ENCODE results near the gene SLC38A5. TPM values are rescaled to one million over a fixed set of nuclear protein-coding genes. Genes with fewer than 3 reads are reported as not detected.
A peak's percentile ranks its signal among the peaks of the same experiment; 100 is the strongest.

SLC38A5 gene
- total RNA-seq, 4 donors from 2014 or later, result 5.7 to 14.3 (median 11.3) TPM

DNA sequence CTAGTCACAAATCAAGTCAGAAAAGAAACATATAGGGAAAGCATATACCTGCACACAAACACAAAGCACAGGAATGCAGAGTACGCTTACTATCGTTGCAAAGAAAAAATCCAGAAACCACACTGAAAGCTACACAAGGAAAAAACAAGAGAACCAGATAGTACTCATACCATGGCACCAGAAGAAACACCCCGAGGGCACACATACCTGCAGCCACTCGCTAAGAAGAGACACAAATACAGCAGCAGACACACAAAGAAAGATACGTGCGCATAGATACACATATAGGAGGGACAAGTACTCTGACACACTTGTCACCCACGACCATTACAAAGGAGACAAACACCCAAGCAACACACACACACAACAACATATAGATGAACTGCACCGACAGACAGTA lies 1.4 kb upstream of the SLC38A5 start:
- in situ Hi-C loops (cut with MboI; ENCODE audit: low pct_ligation_motif_present in 1 of 4, low pct_unique_long_range_greater_than_20kb in 1 of 4, low sequenced_read_pairs in 3 of 4), result no loop called here
- no peak overlapping the region for H3K4me3 ChIP-seq
- peaks cover 0 to 30% (median 5%) of the 10 kb centered on the region in 4 donors for H3K4me1 ChIP-seq
- no peaks in the 10 kb centered on the region for H3K9me3 ChIP-seq
- no peak for DNase-seq
- H3K36me3 ChIP-seq, result no peaks in the 10 kb centered on the region
- intact Hi-C loops (cut with DNase I; ENCODE audit: low total_unique reads), result no loop called here
- 86% methylated on average over 8 of the region's 8 CpGs; no CpG with 5 or more reads in 1 of the 2 donors for WGBS, 2 donors (ENCODE audit: low coverage in 1 of 2)
- no peak overlapping the region for H3K27ac ChIP-seq
- TF ChIP-seq EP300 (IDR thresholded peaks at IDR 0.05; ENCODE audit: low read depth) (no peak), POLR2A (IDR thresholded peaks at IDR 0.05) (no peak), POLR2AphosphoS5 (IDR thresholded peaks at IDR 0.05) (no peak)
- TF ChIP-seq, protein P1, sequence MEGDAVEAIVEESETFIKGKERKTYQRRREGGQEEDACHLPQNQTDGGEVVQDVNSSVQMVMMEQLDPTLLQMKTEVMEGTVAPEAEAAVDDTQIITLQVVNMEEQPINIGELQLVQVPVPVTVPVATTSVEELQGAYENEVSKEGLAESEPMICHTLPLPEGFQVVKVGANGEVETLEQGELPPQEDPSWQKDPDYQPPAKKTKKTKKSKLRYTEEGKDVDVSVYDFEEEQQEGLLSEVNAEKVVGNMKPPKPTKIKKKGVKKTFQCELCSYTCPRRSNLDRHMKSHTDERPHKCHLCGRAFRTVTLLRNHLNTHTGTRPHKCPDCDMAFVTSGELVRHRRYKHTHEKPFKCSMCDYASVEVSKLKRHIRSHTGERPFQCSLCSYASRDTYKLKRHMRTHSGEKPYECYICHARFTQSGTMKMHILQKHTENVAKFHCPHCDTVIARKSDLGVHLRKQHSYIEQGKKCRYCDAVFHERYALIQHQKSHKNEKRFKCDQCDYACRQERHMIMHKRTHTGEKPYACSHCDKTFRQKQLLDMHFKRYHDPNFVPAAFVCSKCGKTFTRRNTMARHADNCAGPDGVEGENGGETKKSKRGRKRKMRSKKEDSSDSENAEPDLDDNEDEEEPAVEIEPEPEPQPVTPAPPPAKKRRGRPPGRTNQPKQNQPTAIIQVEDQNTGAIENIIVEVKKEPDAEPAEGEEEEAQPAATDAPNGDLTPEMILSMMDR (IDR thresholded peaks at IDR 0.05), result no peak
- no peaks in the 10 kb centered on the region for H3K27me3 ChIP-seq

DNA sequence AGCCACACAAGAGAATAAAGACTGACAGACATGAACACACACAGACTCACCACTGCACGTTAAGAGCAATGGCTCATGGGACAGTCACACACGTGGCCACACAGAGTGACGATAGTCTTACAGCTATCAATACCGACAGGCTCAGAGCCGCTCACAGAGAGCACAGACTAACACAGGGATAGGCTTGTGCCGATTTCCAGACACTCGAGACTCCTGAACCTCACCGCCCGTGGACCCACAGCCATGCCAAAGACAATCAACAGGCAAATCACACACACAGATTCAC lies 716 bp upstream of the SLC38A5 start:
- TF ChIP-seq, protein P1 (IDR thresholded peaks at IDR 0.05), result no peak
- no peak for TF ChIP-seq POLR2AphosphoS5 (IDR thresholded peaks at IDR 0.05)
- TF ChIP-seq POLR2A (IDR thresholded peaks at IDR 0.05), result no peak
- no peak for TF ChIP-seq EP300 (IDR thresholded peaks at IDR 0.05; ENCODE audit: low read depth)
- in situ Hi-C loops (cut with MboI; ENCODE audit: low pct_ligation_motif_present in 1 of 4, low pct_unique_long_range_greater_than_20kb in 1 of 4, low sequenced_read_pairs in 3 of 4), result no loop called here
- intact Hi-C loops (cut with DNase I; ENCODE audit: low total_unique reads), result no loop called here
- Histone ChIP-seq H3K4me1 (peaks cover 0 to 30% (median 5%) of the 10 kb centered on the region in 4 donors), H3K36me3 (no peaks in the 10 kb centered on the region), H3K9me3 (no peaks in the 10 kb centered on the region), H3K27ac (no peak overlapping the region), H3K4me3 (no peak overlapping the region), H3K27me3 (no peaks in the 10 kb centered on the region)
- whole genome bisulfite sequencing, 2 donors (ENCODE audit: low coverage in 1 of 2), result 81% methylated on average over 9 of the region's 9 CpGs; no CpG with 5 or more reads in 1 of the 2 donors
- no peak for DNase-seq

DNA sequence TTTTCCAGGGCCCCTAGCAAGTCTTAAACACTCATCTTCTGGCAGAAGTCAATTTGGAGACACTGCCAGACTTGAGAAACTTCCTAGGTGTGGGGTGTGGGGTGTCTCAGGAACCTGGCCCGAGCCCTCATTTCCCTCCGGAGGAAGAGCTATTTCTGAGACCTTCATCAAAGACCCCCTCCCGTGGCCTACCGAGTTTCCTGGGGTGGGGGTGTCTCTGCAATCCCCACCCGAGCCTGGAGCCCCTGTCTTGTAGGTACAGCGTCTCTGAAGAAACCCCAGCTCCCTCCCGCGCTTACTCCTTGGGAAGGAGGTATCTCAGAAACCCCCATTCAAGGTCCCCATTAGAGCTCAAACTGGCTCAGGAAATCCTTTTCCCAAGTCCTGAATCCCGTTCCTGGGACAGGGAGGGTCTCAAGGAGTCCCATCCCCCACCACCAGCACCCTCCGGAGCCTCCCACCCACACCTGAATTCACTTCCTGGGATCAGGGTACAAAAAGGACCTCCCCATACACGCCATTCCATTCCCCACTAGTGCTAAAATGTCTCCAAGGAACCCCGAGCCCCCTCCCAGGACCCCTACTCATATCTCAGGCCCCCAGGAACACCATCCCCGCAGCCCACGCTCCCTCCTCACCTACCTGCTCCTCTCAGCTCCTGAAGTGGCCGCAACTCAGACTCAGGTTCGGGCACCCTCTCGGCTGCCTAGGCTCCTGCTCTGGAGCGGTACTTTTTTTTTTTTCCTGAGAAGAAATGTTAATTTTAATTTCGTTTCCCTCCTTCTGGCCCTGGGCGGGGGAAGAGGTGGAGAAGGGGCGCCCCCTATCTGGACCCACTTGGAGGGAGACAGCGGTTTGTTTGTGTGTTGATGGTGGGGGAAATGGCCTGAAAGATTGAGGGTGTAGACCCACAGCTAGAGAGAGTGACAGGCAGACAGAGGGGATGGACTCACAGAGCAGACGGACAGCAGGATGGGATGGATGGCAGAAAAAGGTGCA lies 1.1 kb downstream of the SLC38A5 start:
- intact Hi-C loops (cut with DNase I; ENCODE audit: low total_unique reads), result no loop called here
- whole genome bisulfite sequencing, 2 donors (ENCODE audit: low coverage in 1 of 2), result 49% methylated on average over 23 of the region's 23 CpGs; no CpG with 5 or more reads in 1 of the 2 donors
- peak; percentile 31 for DNase-seq
- Histone ChIP-seq H3K27ac (peak overlapping the region; percentile 30 to 35 (median 31)), H3K9me3 (no peaks in the 10 kb centered on the region), H3K4me1 (peaks cover 0 to 22% (median 4%) of the 10 kb centered on the region in 4 donors), H3K36me3 (no peaks in the 10 kb centered on the region), H3K27me3 (no peaks in the 10 kb centered on the region), H3K4me3 (peak overlapping the region in 3 of 4 donors; percentile 21 to 42 (median 23))
- in situ Hi-C loops (cut with MboI; ENCODE audit: low pct_ligation_motif_present in 1 of 4, low pct_unique_long_range_greater_than_20kb in 1 of 4, low sequenced_read_pairs in 3 of 4), result no loop called here
- no peak for TF ChIP-seq POLR2A (IDR thresholded peaks at IDR 0.05)
- no peak for TF ChIP-seq EP300 (IDR thresholded peaks at IDR 0.05; ENCODE audit: low read depth)
- TF ChIP-seq POLR2AphosphoS5 (IDR thresholded peaks at IDR 0.05), result no peak
- TF ChIP-seq, protein P1 (IDR thresholded peaks at IDR 0.05), result no peak

DNA sequence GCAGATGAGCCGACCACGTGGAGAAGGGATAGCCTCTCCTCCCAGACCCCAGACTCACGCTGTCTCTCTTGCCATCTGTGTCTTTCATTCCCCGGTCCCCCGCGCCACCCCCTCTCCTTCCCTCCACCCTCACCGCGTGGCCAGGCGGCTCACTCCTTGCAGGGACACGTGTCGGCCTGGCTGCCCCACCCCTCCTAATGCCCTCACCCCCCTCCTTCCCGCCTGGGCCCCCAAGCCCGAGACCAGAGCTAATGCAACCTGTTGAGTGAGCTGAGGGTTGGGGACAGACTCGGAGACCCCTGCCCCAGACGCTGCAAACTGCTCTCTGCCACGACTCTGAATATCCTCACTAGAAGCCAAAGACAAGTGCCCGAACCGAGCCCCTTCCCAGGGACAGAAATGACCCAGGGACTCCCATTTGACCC lies 1.8 kb downstream of the SLC38A5 start:
- Histone ChIP-seq H3K4me1 (peaks cover 0 to 22% (median 4%) of the 10 kb centered on the region in 4 donors), H3K36me3 (no peaks in the 10 kb centered on the region), H3K4me3 (peak overlapping the region in 3 of 4 donors; percentile 21 to 42 (median 23)), H3K27me3 (no peaks in the 10 kb centered on the region), H3K27ac (peak overlapping the region in 3 of 4 donors; percentile 31 to 35 (median 31)), H3K9me3 (no peaks in the 10 kb centered on the region)
- WGBS, 2 donors (ENCODE audit: low coverage in 1 of 2), result 36% methylated on average over 17 of the region's 18 CpGs; no CpG with 5 or more reads in 1 of the 2 donors
- intact Hi-C loops (cut with DNase I; ENCODE audit: low total_unique reads) (no loop called here), in situ Hi-C loops (cut with MboI; ENCODE audit: low pct_ligation_motif_present in 1 of 4, low pct_unique_long_range_greater_than_20kb in 1 of 4, low sequenced_read_pairs in 3 of 4) (no loop called here)
- TF ChIP-seq POLR2AphosphoS5 (IDR thresholded peaks at IDR 0.05) (no peak), EP300 (IDR thresholded peaks at IDR 0.05; ENCODE audit: low read depth) (no peak), POLR2A (IDR thresholded peaks at IDR 0.05) (no peak)
- TF ChIP-seq, protein P1 (IDR thresholded peaks at IDR 0.05), result no peak
- DNase-seq, result peak; percentile 62
